ENCODE data around the gene HP1BP3.

Gene HP1BP3

GRCh38 chr1:20731057-20731991 is 55.8 kb downstream of the HP1BP3 start:
- H3K36me3 ChIP-seq (ENCODE audit: insufficient read depth, low read length) = no peaks in the 10 kb centered on the region
- no peak overlapping the region for H3K9ac ChIP-seq (ENCODE audit: low read depth, low read length, poor library complexity, severe bottlenecking)
- no peak for TF ChIP-seq CTCF (conservative IDR thresholded peaks at IDR 0.05; ENCODE audit: low read length)
- TF ChIP-seq EZH2phosphoT487 (IDR thresholded peaks at IDR 0.05; ENCODE audit: borderline replicate concordance) = no peak
- no peaks in the 10 kb centered on the region for H3K9me2 ChIP-seq (replicated peaks; ENCODE audit: low read depth, low read length)
- peaks cover 14% of the 10 kb centered on the region for H3K4me1 ChIP-seq (ENCODE audit: insufficient read depth, low read length, poor library complexity, severe bottlenecking)
- H4K20me1 ChIP-seq (ENCODE audit: insufficient read depth, low read length, poor library complexity, severe bottlenecking) = no peaks in the 10 kb centered on the region
- H3F3A ChIP-seq (ENCODE audit: low read depth) = no peaks in the 10 kb centered on the region
- peak overlapping the region; percentile 87 for H3K4me2 ChIP-seq (ENCODE audit: low read depth, low read length, poor library complexity, severe bottlenecking)
- H3K9me3 ChIP-seq (ENCODE audit: insufficient read depth, low read depth, low read length) = no peaks in the 10 kb centered on the region
- peaks cover 5% of the 10 kb centered on the region for H3K27me3 ChIP-seq (ENCODE audit: insufficient read depth, low read length, poor library complexity, severe bottlenecking)
- H3K79me2 ChIP-seq (ENCODE audit: insufficient read depth, low read length) = no peaks in the 10 kb centered on the region
- H2AFZ ChIP-seq (ENCODE audit: low read length) = no peak overlapping the region
- H3K4me3 ChIP-seq (ENCODE audit: low read length, poor library complexity, severe bottlenecking) = peak overlapping the region; percentile 67

DNA sequence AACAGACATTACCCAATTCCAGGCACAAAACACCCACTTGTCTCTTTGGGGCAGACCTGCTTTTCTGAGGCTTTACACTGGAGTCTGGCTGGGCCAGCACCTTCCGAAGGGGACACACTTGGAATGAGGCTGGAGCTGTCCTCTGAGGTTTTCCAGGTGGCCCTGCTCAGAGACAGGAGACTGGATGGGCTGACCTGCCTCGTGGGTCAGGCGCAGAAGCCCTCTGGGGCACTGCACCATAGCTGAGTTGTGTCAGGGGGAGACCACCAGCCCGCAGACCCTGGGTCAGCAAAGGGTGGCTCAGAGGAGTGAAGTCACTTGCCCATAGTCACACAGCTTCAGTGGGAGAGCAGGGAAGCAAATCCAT is 56.4 kb downstream of the HP1BP3 start:
- H4K20me1 ChIP-seq (ENCODE audit: insufficient read depth, low read length, poor library complexity, severe bottlenecking) = no peaks in the 10 kb centered on the region
- no peaks in the 10 kb centered on the region for H3K9me3 ChIP-seq (ENCODE audit: insufficient read depth, low read depth, low read length)
- H3K9ac ChIP-seq (ENCODE audit: low read depth, low read length, poor library complexity, severe bottlenecking) = no peak overlapping the region
- no peaks in the 10 kb centered on the region for H3K36me3 ChIP-seq (ENCODE audit: insufficient read depth, low read length)
- H3K4me2 ChIP-seq (ENCODE audit: low read depth, low read length, poor library complexity, severe bottlenecking) = no peak overlapping the region
- no peak for TF ChIP-seq EZH2phosphoT487 (IDR thresholded peaks at IDR 0.05; ENCODE audit: borderline replicate concordance)
- no peak for TF ChIP-seq CTCF (conservative IDR thresholded peaks at IDR 0.05; ENCODE audit: low read length)
- H3K4me1 ChIP-seq (ENCODE audit: insufficient read depth, low read length, poor library complexity, severe bottlenecking) = peaks cover 14% of the 10 kb centered on the region
- H3K4me3 ChIP-seq (ENCODE audit: low read length, poor library complexity, severe bottlenecking) = no peak overlapping the region
- H2AFZ ChIP-seq (ENCODE audit: low read length) = no peak overlapping the region
- H3K79me2 ChIP-seq (ENCODE audit: insufficient read depth, low read length) = no peaks in the 10 kb centered on the region
- peaks cover 5% of the 10 kb centered on the region for H3K27me3 ChIP-seq (ENCODE audit: insufficient read depth, low read length, poor library complexity, severe bottlenecking)
- no peaks in the 10 kb centered on the region for H3F3A ChIP-seq (ENCODE audit: low read depth)
- H3K9me2 ChIP-seq (replicated peaks; ENCODE audit: low read depth, low read length) = no peaks in the 10 kb centered on the region

DNA sequence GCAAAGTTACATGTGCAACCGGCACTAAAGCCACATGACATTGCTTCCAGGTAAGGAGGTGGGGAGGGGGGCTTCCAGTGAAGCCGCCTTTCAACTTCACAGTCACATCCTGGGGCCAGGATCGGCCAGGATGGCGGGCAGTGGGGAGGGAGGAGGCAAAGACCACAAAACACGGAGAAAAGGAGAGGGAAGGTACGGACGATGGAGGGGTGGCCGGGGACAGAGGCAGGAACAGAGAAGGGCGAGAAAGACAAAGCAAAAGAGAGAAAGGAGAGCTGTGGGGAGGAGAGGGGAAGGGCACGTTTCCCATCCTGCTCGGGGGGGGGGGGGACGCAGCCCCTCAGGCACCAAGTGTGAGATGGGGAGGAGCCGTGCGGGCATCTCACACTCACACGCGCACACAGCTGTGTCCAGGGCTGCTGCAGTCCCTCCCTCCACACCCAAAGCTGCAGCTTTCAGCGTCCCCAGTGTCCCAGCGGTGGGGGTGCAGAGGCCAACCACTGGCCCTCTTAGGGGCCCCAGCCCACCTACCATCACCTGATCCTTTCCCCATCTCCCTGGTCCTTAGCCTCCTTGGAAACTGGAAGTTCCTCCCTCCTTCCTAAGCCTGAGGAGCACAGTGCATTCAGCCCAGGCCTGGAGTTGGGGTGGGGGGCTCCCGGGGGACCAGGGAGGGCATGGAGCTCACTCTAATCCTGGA is 57.0 kb downstream of the HP1BP3 start:
- Histone ChIP-seq H3K4me3 (ENCODE audit: low read length, poor library complexity, severe bottlenecking) (no peak overlapping the region), H3K9me3 (ENCODE audit: insufficient read depth, low read depth, low read length) (no peaks in the 10 kb centered on the region), H4K20me1 (ENCODE audit: insufficient read depth, low read length, poor library complexity, severe bottlenecking) (no peaks in the 10 kb centered on the region), H3K9me2 (replicated peaks; ENCODE audit: low read depth, low read length) (no peaks in the 10 kb centered on the region), H3K9ac (ENCODE audit: low read depth, low read length, poor library complexity, severe bottlenecking) (no peak overlapping the region), H2AFZ (ENCODE audit: low read length) (0 out of 2 replicates have a peak overlapping the region, but pooled peaks have one; percentile 44), H3K4me1 (ENCODE audit: insufficient read depth, low read length, poor library complexity, severe bottlenecking) (peaks cover 14% of the 10 kb centered on the region), H3K36me3 (ENCODE audit: insufficient read depth, low read length) (no peaks in the 10 kb centered on the region), H3K27me3 (ENCODE audit: insufficient read depth, low read length, poor library complexity, severe bottlenecking) (peaks cover 5% of the 10 kb centered on the region), H3K4me2 (ENCODE audit: low read depth, low read length, poor library complexity, severe bottlenecking) (no peak overlapping the region), H3F3A (ENCODE audit: low read depth) (no peaks in the 10 kb centered on the region), H3K79me2 (ENCODE audit: insufficient read depth, low read length) (no peaks in the 10 kb centered on the region)
- TF ChIP-seq CTCF (conservative IDR thresholded peaks at IDR 0.05; ENCODE audit: low read length) (no peak), EZH2phosphoT487 (IDR thresholded peaks at IDR 0.05; ENCODE audit: borderline replicate concordance) (no peak)
